Thoracic aorta (tissue), 2 donors: ENCODE measurements around the gene PRRT3. TPM values are rescaled to one million over a fixed set of nuclear protein-coding genes. Genes with fewer than 3 reads are reported as not detected.

ENCODE experiments used
- ATAC-seq: fragments of 150-250 bp; one replicate; pipeline ENCODE4 v1.8.0; 2017; ENCODE audit warnings: low read depth; ENCODE audit not compliant: insufficient number of reproducible peaks, low FRiP score
- DNase-seq: peaks from one replicate; pipeline ENCODE4 v3.0.0-alpha.2; 2020; ENCODE audit warnings: low spot score
- H3K27ac ChIP-seq, 2 donors: fragments of 200-600 bp; sonication (generic); 1 replicate in 1 of 2; 2 replicates in 1 of 2; pipeline ENCODE4 v1.5.1; 2016; ENCODE audit warnings: mild to moderate bottlenecking in 2 of 2, moderate library complexity in 2 of 2
- H3K27me3 ChIP-seq: fragments of 200-600 bp; sonication (generic); replicated peaks from 2 replicates; pipeline ENCODE4 v1.6.0; 2016; ENCODE audit warnings: mild to moderate bottlenecking; ENCODE audit not compliant: insufficient read depth
- H3K36me3 ChIP-seq: fragments of 200-600 bp; sonication (generic); one replicate; pipeline ENCODE4 v1.5.1; 2016
- H3K4me1 ChIP-seq, 2 donors: fragments of 200-600 bp; sonication (generic); 1 replicate in 1 of 2; 2 replicates in 1 of 2; pipeline versions ENCODE4 v1.5.1 to v1.6.0; 2016; ENCODE audit warnings: low read depth in 2 of 2, mild to moderate bottlenecking in 1 of 2; ENCODE audit not compliant: control insufficient read depth in 1 of 2
- H3K4me3 ChIP-seq: fragments of 200-600 bp; sonication (generic); 2 replicates; pipeline ENCODE4 v1.5.1; 2016; ENCODE audit warnings: mild to moderate bottlenecking
- H3K9me3 ChIP-seq: fragments of 200-600 bp; sonication (generic); 2 replicates; pipeline ENCODE4 v1.5.1; 2016
- CTCF ChIP-seq: fragments of 200-600 bp; sonication (generic); IDR thresholded peaks from one replicate; pipeline ENCODE4 v1.5.1; 2019; ENCODE audit warnings: antibody characterized with exemption
- total RNA-seq, 2 donors: library from RNA; depleted of rRNA; stranded (reverse); fragments of >200 nt; gene quantifications; one replicate each; pipeline versions ENCODE4 v1.1.0 to v1.2.3, GENCODE V29; 2016

The PRRT3 gene
- total RNA-seq, 2 donors from 2014 or later: 3.3 to 5.8 TPM

- TF ChIP-seq CTCF: no peak
- Histone ChIP-seq H3K4me3 (peak overlapping the region; percentile 94), H3K36me3 (peaks cover 15% of the 10 kb centered on the region), H3K9me3 (no peaks in the 10 kb centered on the region), H3K4me1 (peaks cover 23 to 32% of the 10 kb centered on the region in 2 donors), H3K27ac (peak overlapping the region in 1 of 2 donors; percentile 12), H3K27me3 (no peaks in the 10 kb centered on the region)
- DNase-seq: no peak
- ATAC-seq: no peak
Measured at GRCh38 chr3:9934993-9935392, 17.2 kb downstream of the PRRT3 start.

GRCh38 chr3:9934235-9934621, 18.0 kb downstream of the PRRT3 start:
- H3K9me3 ChIP-seq: no peaks in the 10 kb centered on the region
- H3K4me3 ChIP-seq: peak overlapping the region; percentile 94
- H3K27me3 ChIP-seq: no peaks in the 10 kb centered on the region
- no peak for TF ChIP-seq CTCF
- peaks cover 20% of the 10 kb centered on the region for H3K36me3 ChIP-seq
- H3K27ac ChIP-seq: peak overlapping the region; percentile 92 to 95
- no peak for DNase-seq
- ATAC-seq: no peak
- H3K4me1 ChIP-seq: peaks cover 23 to 32% of the 10 kb centered on the region in 2 donors

- peak; percentile 80 for DNase-seq
- no peaks in the 10 kb centered on the region for H3K27me3 ChIP-seq
- peak within 1 kb of the TSS; percentile 94 for H3K4me3 ChIP-seq
- peak within 1 kb of the TSS; percentile 92 to 95 for H3K27ac ChIP-seq
- peak; percentile 90 for ATAC-seq
- peaks cover 23 to 32% of the 10 kb centered on the region in 2 donors for H3K4me1 ChIP-seq
- peaks cover 22% of the 10 kb centered on the region for H3K36me3 ChIP-seq
- H3K9me3 ChIP-seq: no peaks in the 10 kb centered on the region
- no peak for TF ChIP-seq CTCF
Measured at GRCh38 chr3:9933561-9934234, 18.5 kb downstream of the PRRT3 start, which contains the start of gene CRELD1. CRELD1 (plus strand) TSS chr3:9933834; CDS start chr3:9934439, 605 bp downstream.

- DNase-seq (peak; percentile 71), ATAC-seq (peak; percentile 80)
- peak overlapping the region; percentile 92 to 95 for H3K27ac ChIP-seq
- H3K4me3 ChIP-seq: peak overlapping the region; percentile 94
- H3K9me3 ChIP-seq: no peaks in the 10 kb centered on the region
- H3K36me3 ChIP-seq: peaks cover 24% of the 10 kb centered on the region
- peak; percentile 82 for TF ChIP-seq CTCF
- no peaks in the 10 kb centered on the region for H3K27me3 ChIP-seq
- peaks cover 23 to 32% of the 10 kb centered on the region in 2 donors for H3K4me1 ChIP-seq
Measured at GRCh38 chr3:9932843-9933560, 19.2 kb downstream of the PRRT3 start.

- Histone ChIP-seq H3K27me3 (no peaks in the 10 kb centered on the region), H3K27ac (peak overlapping the region; percentile 92 to 95), H3K36me3 (peaks cover 22% of the 10 kb centered on the region), H3K4me1 (peaks cover 23 to 32% of the 10 kb centered on the region in 2 donors), H3K4me3 (peak overlapping the region; percentile 94), H3K9me3 (no peaks in the 10 kb centered on the region)
- TF ChIP-seq CTCF: no peak
- DNase-seq (no peak), ATAC-seq (no peak)
Measured at GRCh38 chr3:9932535-9932842, 19.7 kb downstream of the PRRT3 start.
